Occipital lobe (tissue), 3 donors: ENCODE measurements around the gene MMD2. TPM values are rescaled to one million over a fixed set of nuclear protein-coding genes. Genes with fewer than 3 reads are reported as not detected.

Experiments
- DNase-seq: peaks from one replicate; lab custom pipeline; 2025; lab: John Stamatoyannopoulos, UW
- small RNA-seq: library from RNA; depleted of rRNA; stranded (forward); fragments of <200 nt; gene quantifications from one replicate; pipeline ENCODE3, GENCODE V24; 2014
- total RNA-seq: library from RNA; depleted of rRNA; stranded (reverse); fragments of >200 nt; gene quantifications from one replicate; pipeline ENCODE4 v1.2.3, GENCODE V29; 2014

The MMD2 gene
- total RNA-seq, 1 donor from 2014 or later = 0.94 TPM

DNA sequence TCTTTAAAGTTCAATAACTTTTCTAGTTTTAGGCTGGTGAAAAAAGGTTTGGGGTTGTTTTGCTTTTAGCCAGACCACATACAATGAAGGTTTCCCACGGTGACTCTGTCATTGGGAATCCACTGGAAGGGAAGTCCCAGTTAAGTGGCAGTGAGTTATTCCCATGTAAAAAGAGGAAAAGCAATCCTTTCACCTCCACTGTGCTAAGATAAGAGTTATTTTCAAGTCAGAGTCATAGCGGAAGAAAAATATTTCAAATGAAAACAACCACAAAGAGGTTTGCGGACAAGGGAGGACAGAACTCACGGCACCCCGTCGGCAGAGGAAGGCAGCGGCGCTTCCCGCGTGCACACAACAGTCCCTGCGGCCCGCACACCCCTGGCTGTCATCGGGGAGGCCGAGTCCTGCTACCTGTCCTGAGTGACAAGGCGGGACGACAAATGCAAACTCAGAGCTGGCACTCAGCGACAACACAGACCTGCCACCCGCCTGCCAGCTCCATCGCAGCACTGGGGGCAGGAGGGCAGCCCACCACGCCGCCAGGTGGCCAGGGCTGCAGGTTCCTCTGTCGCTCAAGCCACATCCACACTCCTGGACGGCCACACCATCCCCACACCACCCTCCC is 87.8 kb downstream of the MMD2 start:
- no peak for DNase-seq

DNA sequence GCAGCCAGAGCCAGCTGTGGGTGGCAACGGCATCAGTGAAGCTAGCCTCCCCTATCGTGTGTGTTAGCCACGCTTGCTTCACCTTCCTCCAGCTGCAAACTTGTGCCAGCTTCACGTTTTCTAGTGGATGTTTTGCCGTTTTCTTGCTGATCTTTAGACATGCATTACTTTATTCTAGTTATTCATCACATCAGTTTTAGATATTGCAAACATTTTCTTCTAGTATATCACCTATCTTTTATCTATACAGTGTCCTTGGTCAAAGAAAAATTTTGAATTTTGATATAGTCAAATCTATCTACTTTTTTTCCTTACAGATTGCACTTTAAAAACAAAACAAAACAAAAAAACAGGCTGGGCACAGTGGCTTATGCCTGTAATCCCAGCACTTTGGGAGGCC is 90.5 kb downstream of the MMD2 start:
- DNase-seq = no peak

DNA sequence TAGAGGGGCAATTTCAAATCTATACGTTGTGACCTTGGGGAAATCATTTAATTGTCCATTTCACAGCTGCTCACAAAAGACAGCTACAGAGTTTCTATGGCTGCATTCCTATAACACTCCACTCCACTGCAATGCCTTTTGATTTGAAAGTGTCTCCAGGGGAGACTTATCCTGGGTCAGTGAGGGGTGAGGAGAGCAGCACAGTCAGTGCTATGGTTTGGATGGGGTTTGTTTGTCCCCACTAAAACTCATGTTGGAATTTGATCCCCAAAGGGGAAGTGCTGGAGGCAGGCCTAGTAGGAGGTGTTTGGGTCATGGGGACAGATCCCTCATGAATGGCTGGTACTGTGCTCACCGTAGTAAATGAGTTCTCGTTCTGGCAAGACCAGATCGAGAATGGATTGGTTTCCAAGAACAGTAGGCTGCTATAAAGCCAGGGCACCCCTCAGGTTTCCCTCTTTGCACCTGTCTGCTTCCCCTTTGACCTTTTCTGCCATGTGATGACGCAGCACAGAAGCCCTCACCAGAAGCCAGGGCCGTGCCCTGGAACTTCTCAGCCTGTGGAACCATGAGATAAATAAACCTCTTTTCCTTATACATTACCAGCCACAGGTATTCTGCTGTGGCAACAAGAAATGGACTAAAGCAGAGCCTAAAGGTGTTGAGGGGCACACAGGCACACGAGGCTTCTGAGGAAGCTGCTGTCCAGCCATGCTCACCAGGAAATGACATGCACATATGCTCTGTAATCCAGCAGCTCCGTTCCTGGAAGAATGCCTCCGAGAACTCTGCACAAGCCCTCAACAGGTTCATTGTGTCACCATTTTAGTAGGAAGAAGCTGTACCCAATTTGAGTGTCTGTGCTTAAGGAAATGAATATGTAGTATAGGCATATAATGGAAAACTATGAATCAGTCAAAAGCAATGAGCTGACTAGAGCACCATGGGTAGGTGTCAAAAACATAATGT is 92.2 kb downstream of the MMD2 start:
- no peak for DNase-seq

DNA sequence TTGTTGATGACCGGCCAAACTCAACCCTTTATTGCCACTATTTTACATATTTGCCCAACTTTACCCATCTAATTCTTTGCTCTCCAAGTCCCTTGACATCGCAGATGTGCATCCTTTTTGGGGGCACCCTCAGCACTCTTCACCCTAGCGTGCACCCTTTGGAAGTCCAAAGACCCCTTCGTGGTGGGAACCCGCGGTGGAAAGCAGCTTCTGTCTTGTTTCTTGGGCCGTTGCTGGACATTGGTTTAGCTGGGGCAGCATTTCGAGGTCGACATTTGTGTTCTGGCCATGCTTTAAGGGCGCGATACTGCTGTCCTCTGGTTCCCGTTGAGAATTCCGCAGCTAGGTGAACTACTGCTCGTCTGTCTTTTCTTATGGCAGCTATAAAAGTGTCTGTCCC is 96.8 kb downstream of the MMD2 start:
- no peak for DNase-seq

DNA sequence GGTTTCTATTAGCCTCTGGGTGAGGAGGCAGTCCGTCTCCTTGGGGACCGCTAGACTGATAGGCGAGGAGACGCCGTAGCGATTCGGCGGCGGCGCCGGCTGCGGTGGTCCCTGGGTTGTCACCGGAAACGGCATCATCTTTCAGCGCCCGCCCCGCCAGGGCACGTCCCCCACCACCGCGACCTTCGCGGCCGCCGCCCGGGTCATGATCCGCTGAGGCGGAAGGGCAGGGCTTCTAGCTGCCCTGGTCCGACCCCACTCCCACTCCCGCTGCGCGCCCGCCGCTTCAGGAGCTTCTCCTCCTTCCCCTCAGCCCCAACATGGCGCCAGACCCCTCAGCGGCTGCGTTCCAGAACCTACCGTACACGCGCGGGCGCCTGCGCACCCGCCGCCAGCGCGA is 97.3 kb downstream of the MMD2 start, which contains the start of gene PAPOLB:
TSS of gene PAPOLB (minus strand) at position 358 of the 400 bp plus-strand sequence. CDS start at position 138, 220 bp downstream.
- no peak for DNase-seq

DNA sequence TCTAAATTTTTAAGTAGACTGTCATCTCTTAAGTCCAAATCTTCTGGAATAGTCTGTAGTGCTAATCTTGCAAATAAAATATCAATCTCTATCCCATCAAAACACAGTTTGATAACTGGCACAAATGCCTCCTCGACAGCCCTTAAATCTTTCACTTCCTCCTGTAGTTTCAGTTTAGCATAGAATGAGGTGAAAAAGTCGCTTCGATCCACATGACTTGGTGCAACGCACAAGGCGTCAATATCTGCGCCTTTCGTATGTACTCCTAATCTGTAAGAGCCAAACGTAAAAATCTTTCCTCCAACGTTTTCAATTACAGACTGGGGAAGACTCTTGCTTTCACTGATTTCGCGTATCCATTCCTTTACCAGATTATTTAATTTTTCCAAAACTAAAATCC is 97.8 kb downstream of the MMD2 start:
- no peak for DNase-seq

DNA sequence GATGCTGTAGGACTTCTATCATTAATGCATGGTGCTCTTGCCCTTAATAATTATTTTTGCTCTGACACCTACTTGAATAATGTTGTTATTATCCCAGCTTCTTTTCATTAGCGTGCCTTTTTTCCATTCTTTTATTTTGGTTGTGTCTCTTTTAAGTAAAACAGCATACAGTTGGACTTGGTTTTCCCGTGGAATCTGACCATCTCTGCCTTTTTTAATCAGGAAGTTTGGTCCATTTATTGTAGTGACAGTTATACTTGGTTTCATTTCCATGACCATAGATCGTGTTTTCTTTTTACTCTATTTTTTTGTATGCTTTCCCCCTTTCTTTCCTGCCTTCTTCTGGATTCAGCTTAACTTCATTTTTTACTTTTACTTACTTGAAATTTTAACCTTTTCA is 101.8 kb downstream of the MMD2 start:
- DNase-seq = no peak

DNA sequence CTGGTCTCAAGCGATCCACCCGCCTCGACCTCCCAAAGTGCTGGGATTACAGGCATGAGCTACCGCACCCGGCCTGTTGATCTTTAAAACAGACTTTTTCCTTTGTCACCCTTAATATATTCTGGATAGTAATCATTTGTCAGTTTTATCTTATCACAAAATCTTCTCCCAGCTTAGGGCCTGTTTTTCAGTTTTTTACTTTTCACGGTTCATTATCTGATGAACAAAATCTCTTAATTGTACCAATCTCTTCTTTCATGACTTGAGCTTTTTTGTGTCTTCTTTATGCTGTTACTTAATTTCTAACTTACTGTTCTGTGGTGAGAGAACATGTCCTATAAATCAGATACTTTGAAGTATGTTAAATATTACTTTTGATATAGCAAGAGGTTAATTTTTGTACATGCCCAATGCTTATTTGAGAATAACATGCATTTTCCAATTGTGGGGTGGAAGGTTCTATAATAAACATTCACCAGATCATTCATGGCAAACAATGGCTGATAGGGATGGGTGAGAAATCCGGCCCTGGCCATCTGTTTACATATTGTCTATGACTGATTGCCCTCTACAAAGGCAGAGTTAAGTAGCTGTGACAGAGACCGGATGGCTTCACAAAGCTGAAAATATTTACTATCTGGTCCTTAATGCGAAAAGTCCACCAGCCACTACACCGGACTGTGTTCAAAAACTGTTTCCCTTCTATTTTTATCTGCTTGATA is 102.5 kb downstream of the MMD2 start:
- no peak for DNase-seq

Small RNA genes lying within 50 kb of the gene (small RNA-seq; reads per million reads assigned to genes)
- not detected for gene AC092032.1

Other genes with a start within 250 kb of the MMD2 start
- gene AP5Z1, start 183.6 kb downstream of the MMD2 start, total RNA-seq = 14.7 TPM
- 0.94 TPM for gene PAPOLB, start 97.2 kb downstream of the MMD2 start, total RNA-seq
- gene RADIL, start 75.5 kb downstream of the MMD2 start, total RNA-seq = 2.3 TPM
- 15.6 TPM for gene RBAK, start 86.7 kb upstream of the MMD2 start, total RNA-seq
- gene WIPI2, start 231.0 kb upstream of the MMD2 start, total RNA-seq = 46.6 TPM